SU-DHL-6 (cell line): ENCODE data around the gene CDK5RAP2.

ENCODE experiments used
- H2AFZ ChIP-seq: fragments of 200-600 bp; sonication (generic); 2 replicates; pipeline ENCODE4 v1.6.1; 2014; ENCODE audit warnings: low read depth, mild to moderate bottlenecking, moderate library complexity, mixed read lengths, antibody characterized with exemption, low read length; ENCODE audit not compliant: severe bottlenecking
- H3F3A ChIP-seq: fragments of 200-600 bp; shearing (Covaris generic); 2 replicates; pipeline ENCODE4 v1.6.0; 2016; ENCODE audit warnings: antibody characterized with exemption, mild to moderate bottlenecking; ENCODE audit not compliant: insufficient read depth
- H3K27ac ChIP-seq: fragments of 200-600 bp; sonication (generic); 2 replicates; pipeline ENCODE4 v1.5.1; 2016; ENCODE audit warnings: low read depth, mild to moderate bottlenecking, low read length, moderate library complexity, mixed read lengths
- H3K27me3 ChIP-seq: fragments of 200-600 bp; sonication (generic), shearing (Covaris generic); 2 replicates; pipeline ENCODE4 v1.6.0; 2014; ENCODE audit warnings: mild to moderate bottlenecking, low read length
- H3K36me3 ChIP-seq: fragments of 200-600 bp; sonication (generic); 2 replicates; pipeline ENCODE4 v1.6.1; 2014; ENCODE audit warnings: mild to moderate bottlenecking, low read length, mixed read lengths
- H3K4me2 ChIP-seq: fragments of 300-600, 200-600 bp; shearing (Covaris generic), sonication (generic); 2 replicates; pipeline ENCODE4 v1.6.0; 2014; ENCODE audit warnings: low read length, low read depth, mild to moderate bottlenecking; ENCODE audit not compliant: poor library complexity, severe bottlenecking
- H3K4me3 ChIP-seq: fragments of 200-600 bp; sonication (generic); 2 replicates; pipeline ENCODE4 v1.5.1; 2014; ENCODE audit warnings: antibody characterized with exemption, low read length, mild to moderate bottlenecking, mixed read lengths; ENCODE audit not compliant: insufficient read depth, poor library complexity, severe bottlenecking
- H3K79me2 ChIP-seq: fragments of 200-600 bp; sonication (generic); 2 replicates; pipeline ENCODE4 v1.6.1; 2014; ENCODE audit warnings: mild to moderate bottlenecking, low read length, moderate library complexity; ENCODE audit not compliant: insufficient read depth
- H3K9ac ChIP-seq: fragments of 200-600 bp; sonication (generic); 2 replicates; pipeline ENCODE4 v1.7.0; 2014; ENCODE audit warnings: mild to moderate bottlenecking, low read length
- H3K9me2 ChIP-seq: fragments of 200-600 bp; sonication (generic); replicated peaks from 2 replicates; pipeline ENCODE4 v1.6.1; 2014; ENCODE audit warnings: low read length; ENCODE audit not compliant: insufficient read depth
- H3K9me3 ChIP-seq: fragments of 200-600 bp; sonication (generic); 2 replicates; pipeline ENCODE4 v1.6.1; 2014; ENCODE audit warnings: low read length, mixed read lengths; ENCODE audit not compliant: insufficient read depth
- H4K20me1 ChIP-seq: fragments of 200-600 bp; sonication (generic); 2 replicates; pipeline ENCODE4 v1.6.1; 2014; ENCODE audit warnings: low read depth, mild to moderate bottlenecking, antibody characterized with exemption, low read length, moderate library complexity, mixed read lengths
- EZH2phosphoT487 ChIP-seq: fragments of 200-600 bp; sonication (generic), shearing (Covaris generic); conservative IDR thresholded peaks from 2 replicates; pipeline ENCODE4 v1.6.1; 2018; ENCODE audit warnings: mild to moderate bottlenecking, antibody characterized with exemption, low read length, moderate library complexity, mixed read lengths
- TF ChIP-seq, protein P1 (sequence below): fragments of 200-600 bp; sonication (generic); IDR thresholded peaks from one replicate; pipeline ENCODE4 v1.5.1; 2017; ENCODE audit warnings: antibody characterized with exemption, mild to moderate bottlenecking, low read length, moderate library complexity; ENCODE audit not compliant: insufficient read depth, poor library complexity, severe bottlenecking

Gene CDK5RAP2

DNA sequence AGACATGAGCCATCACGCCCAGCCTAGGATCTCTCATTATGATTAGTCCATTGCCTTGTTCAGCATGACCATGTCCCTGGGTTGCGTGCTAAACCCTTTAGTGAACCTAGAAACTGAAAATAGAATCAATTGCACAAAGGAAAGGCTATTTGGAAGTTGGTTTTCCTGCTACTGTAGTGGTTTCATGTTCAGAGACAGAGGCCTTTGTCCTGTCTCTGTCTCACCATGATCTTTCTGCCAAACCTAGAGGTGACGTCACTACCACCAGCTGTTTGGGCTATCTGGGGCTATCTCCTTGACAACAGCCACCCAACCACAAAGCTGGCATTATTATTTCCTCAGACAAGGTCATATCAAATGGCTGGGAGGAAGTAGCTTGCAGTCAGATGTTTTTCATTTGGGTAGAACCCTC, 4.0 kb upstream of the CDK5RAP2 start:
- H3K36me3 ChIP-seq, result no peaks in the 10 kb centered on the region
- H3K27ac ChIP-seq, result no peak overlapping the region
- no peak for TF ChIP-seq EZH2phosphoT487
- TF ChIP-seq, protein P1, sequence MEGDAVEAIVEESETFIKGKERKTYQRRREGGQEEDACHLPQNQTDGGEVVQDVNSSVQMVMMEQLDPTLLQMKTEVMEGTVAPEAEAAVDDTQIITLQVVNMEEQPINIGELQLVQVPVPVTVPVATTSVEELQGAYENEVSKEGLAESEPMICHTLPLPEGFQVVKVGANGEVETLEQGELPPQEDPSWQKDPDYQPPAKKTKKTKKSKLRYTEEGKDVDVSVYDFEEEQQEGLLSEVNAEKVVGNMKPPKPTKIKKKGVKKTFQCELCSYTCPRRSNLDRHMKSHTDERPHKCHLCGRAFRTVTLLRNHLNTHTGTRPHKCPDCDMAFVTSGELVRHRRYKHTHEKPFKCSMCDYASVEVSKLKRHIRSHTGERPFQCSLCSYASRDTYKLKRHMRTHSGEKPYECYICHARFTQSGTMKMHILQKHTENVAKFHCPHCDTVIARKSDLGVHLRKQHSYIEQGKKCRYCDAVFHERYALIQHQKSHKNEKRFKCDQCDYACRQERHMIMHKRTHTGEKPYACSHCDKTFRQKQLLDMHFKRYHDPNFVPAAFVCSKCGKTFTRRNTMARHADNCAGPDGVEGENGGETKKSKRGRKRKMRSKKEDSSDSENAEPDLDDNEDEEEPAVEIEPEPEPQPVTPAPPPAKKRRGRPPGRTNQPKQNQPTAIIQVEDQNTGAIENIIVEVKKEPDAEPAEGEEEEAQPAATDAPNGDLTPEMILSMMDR, result no peak
- H3K27me3 ChIP-seq, result no peaks in the 10 kb centered on the region
- peaks cover 14% of the 10 kb centered on the region for H3K79me2 ChIP-seq
- no peak overlapping the region for H3K4me3 ChIP-seq
- no peaks in the 10 kb centered on the region for H4K20me1 ChIP-seq
- H2AFZ ChIP-seq, result no peak overlapping the region
- no peaks in the 10 kb centered on the region for H3K9me3 ChIP-seq
- H3K9me2 ChIP-seq, result no peaks in the 10 kb centered on the region
- no peak overlapping the region for H3K4me2 ChIP-seq
- H3F3A ChIP-seq, result peaks cover 4% of the 10 kb centered on the region; the same call in 1 of the 2 replicates
- no peak overlapping the region for H3K9ac ChIP-seq

DNA sequence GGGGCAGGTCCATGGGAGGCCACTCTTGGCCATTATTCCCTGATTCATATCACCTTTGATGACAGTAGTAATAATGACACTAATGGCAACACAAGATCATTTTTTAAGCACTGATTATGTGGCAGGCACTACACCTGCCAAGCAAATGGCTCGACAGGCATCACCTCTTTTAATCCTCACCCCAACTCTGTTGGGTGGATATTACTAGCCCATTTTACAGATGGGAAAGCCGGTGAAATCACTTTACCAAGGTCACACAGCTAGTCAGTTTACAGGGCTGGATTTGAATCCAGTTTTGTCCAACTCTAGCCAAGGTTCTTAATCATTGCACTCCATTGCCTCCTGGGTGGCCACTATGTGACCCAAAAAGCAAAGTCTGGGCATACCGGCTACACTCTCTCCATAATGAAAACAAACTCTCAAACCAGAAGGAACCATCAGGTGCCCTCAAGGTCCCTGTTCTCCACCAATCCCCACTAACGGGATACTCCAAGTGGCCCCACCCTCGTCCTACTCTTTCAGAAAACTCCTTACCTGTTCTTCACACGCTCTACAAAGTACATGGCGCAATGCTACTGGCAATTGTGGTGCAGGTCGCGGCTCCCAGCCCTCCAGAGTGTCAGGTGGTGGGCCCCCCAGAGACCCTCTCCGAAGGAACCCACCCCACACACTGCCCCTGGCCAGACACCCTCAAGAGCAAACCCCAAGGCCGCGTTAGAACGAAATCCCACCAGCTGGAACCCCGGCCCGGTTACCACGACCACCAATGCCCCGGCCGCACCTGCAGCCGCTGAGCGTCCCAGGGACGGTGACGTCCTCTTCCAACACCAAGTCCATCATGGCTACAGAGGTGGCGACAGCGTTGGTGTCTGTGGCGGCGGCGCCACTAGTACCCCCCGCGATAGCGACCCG, 572 bp downstream of the CDK5RAP2 start:
- H3K4me3 ChIP-seq, result peak overlapping the region; percentile 94
- H3K4me2 ChIP-seq, result peak overlapping the region; percentile 62
- H3K27ac ChIP-seq, result peak overlapping the region; percentile 74
- H3K9ac ChIP-seq, result peak overlapping the region; percentile 93
- no peaks in the 10 kb centered on the region; the same call in 1 of the 2 replicates for H4K20me1 ChIP-seq
- H3K36me3 ChIP-seq, result no peaks in the 10 kb centered on the region
- H3F3A ChIP-seq, result peaks cover 4% of the 10 kb centered on the region; the same call in 1 of the 2 replicates
- H3K9me2 ChIP-seq, result no peaks in the 10 kb centered on the region
- peak overlapping the region; percentile 95 for H2AFZ ChIP-seq
- H3K27me3 ChIP-seq, result no peaks in the 10 kb centered on the region
- H3K9me3 ChIP-seq, result no peaks in the 10 kb centered on the region
- H3K79me2 ChIP-seq, result peaks cover 60% of the 10 kb centered on the region
- no peak for TF ChIP-seq EZH2phosphoT487
- TF ChIP-seq, protein P1, result no peak

DNA sequence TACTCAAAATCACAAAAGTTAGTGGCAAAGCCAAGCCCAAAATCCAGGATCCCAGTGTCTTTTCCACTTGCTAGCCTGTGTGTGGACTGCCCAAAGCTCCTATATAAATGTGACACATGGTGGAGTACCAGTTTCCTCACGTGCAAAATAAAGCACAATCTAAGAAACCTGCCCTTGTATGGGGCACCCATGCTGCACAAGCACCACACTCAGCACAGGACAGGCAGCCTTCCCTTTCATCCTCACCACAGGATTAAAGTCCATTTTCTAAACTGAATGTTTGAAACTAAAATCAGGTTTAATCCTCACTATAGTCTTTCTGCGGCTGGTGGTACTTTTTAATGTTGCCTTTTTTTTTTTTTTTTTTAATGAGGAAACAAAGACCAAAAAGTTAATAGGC, 5.5 kb downstream of the CDK5RAP2 start:
- H4K20me1 ChIP-seq, result no peaks in the 10 kb centered on the region; the same call in 1 of the 2 replicates
- H3K9me3 ChIP-seq, result no peaks in the 10 kb centered on the region
- H3K4me3 ChIP-seq, result no peak overlapping the region
- peaks cover 2% of the 10 kb centered on the region; the same call in 1 of the 2 replicates for H3K36me3 ChIP-seq
- no peaks in the 10 kb centered on the region for H3F3A ChIP-seq
- TF ChIP-seq EZH2phosphoT487, result no peak
- TF ChIP-seq, protein P1, result no peak
- H3K27ac ChIP-seq, result no peak overlapping the region
- H3K27me3 ChIP-seq, result no peaks in the 10 kb centered on the region
- H3K9ac ChIP-seq, result no peak overlapping the region
- no peak overlapping the region for H3K4me2 ChIP-seq
- H3K79me2 ChIP-seq, result peaks cover 72% of the 10 kb centered on the region
- no peak overlapping the region for H2AFZ ChIP-seq
- H3K9me2 ChIP-seq, result no peaks in the 10 kb centered on the region
